A549 (cell line): ENCODE results near the gene SIGLEC8. TPM values are rescaled to one million over a fixed set of nuclear protein-coding genes. Genes with fewer than 3 reads are reported as not detected.

Source experiments
- ATAC-seq, 2 experiments: fragments of 200-7000 bp in 1 of 2; fragments of >200 bp in 1 of 2; cut with Nextera tagmentation in 1 of 2; cut with Tn5 transposase in 1 of 2; 3 replicates each; pipeline versions ENCODE4 v1.8.0 to v1.9.1; 2018 to 2020; ENCODE audit warnings: mild to moderate bottlenecking in 1 of 2, moderate library complexity in 1 of 2
- CTCF ChIA-PET: fragments of 300-600 bp; sonication (Branson Sonifier 250); formaldehyde crosslinking; extraction: SDS; loops from one replicate; lab custom pipeline; 2021; ENCODE audit warnings: antibody characterized with exemption, inconsistent platforms; lab: Yijun Ruan, JAX
- POLR2A ChIA-PET: fragments of 350-600 bp; formaldehyde crosslinking; extraction: SDS; loops from one replicate; lab custom pipeline; 2021; ENCODE audit warnings: antibody characterized with exemption, inconsistent platforms; lab: Yijun Ruan, JAX
- DNase-seq, 2 experiments: peaks; one replicate each; pipeline versions ENCODE4 v3.0.0 to v3.0.0-alpha.2; 2011 to 2016; ENCODE audit warnings: low read depth in 1 of 2, low spot score in 1 of 2
- FAIRE-seq: peaks from 2 replicates; lab custom pipeline; 2011; peaks lifted over from hg19 to GRCh38; lab: Jason Lieb, UNC
- H3K27ac ChIP-seq, 2 experiments: fragments of >200 bp; sonication (Bioruptor Twin); formaldehyde crosslinking; 3 replicates each; pipeline ENCODE4 v1.5.1; 2016 to 2017
- H3K4me1 ChIP-seq: fragments of >200 bp; sonication (Bioruptor Twin); formaldehyde crosslinking; 3 replicates; pipeline ENCODE4 v1.6.1; 2016
- H3K4me2 ChIP-seq: fragments of >200 bp; sonication (Bioruptor Twin); formaldehyde crosslinking; 3 replicates; pipeline ENCODE4 v1.6.1; 2016
- H3K4me3 ChIP-seq: fragments of >200 bp; sonication (Bioruptor Twin); formaldehyde crosslinking; 3 replicates; pipeline ENCODE4 v1.5.1; 2016
- H3K9me3 ChIP-seq: fragments of >200 bp; sonication (Bioruptor Twin); formaldehyde crosslinking; 3 replicates; pipeline ENCODE4 v1.6.1; 2016
- ATOH8 ChIP-seq: fragments of 250-450 bp; sonication (Bioruptor Pico); IDR thresholded peaks from 2 replicates; pipeline ENCODE4 v1.5.0; 2020; ENCODE audit warnings: low read depth, mild to moderate bottlenecking, moderate library complexity
- CBX2 ChIP-seq: fragments of 200-600 bp; sonication (generic); IDR thresholded peaks from 2 replicates; pipeline ENCODE4 v1.6.1; 2016; ENCODE audit warnings: low read depth, mild to moderate bottlenecking, borderline replicate concordance
- EHF ChIP-seq: fragments of 250-450 bp; sonication (Bioruptor Pico); IDR thresholded peaks from 2 replicates; pipeline ENCODE4 v1.5.0; 2020; ENCODE audit warnings: mild to moderate bottlenecking
- ELK1 ChIP-seq: fragments of 150-350 bp; IDR thresholded peaks from 2 replicates; pipeline ENCODE4 v1.6.1; 2014; ENCODE audit warnings: low read depth, mild to moderate bottlenecking, low read length
- FOSL2 ChIP-seq, 2 experiments: fragments of 450-650 bp in 1 of 2; fragments of >200 bp in 1 of 2; sonication (Bioruptor Twin) in 1 of 2; formaldehyde crosslinking; IDR thresholded peaks; 2 replicates each; pipeline versions ENCODE4 v1.5.0 to v1.6.1; 2016 to 2020; ENCODE audit warnings: mild to moderate bottlenecking in 1 of 2, moderate library complexity in 1 of 2
- GATA3 ChIP-seq: IDR thresholded peaks from 2 replicates; pipeline ENCODE4 v1.6.1; 2012; ENCODE audit warnings: borderline replicate concordance
- HEYL ChIP-seq: fragments of 250-450 bp; sonication (Bioruptor Pico); IDR thresholded peaks from 2 replicates; pipeline ENCODE4 v1.8.0; 2021; ENCODE audit warnings: mild to moderate bottlenecking, moderate library complexity
- HOXB13 ChIP-seq: fragments of 250-450 bp; sonication (Bioruptor Pico); IDR thresholded peaks from 2 replicates; pipeline ENCODE4 v1.5.0; 2020; ENCODE audit warnings: low read depth, mild to moderate bottlenecking, moderate library complexity
- MAFK ChIP-seq: fragments of 450-650 bp; IDR thresholded peaks from 2 replicates; pipeline ENCODE4 v1.6.1; 2014; ENCODE audit not compliant: partially characterized antibody
- POLR2A ChIP-seq: IDR thresholded peaks from 2 replicates; pipeline ENCODE4 v1.6.1; 2012; ENCODE audit warnings: mild to moderate bottlenecking, low read length
- POLR2AphosphoS2 ChIP-seq: conservative IDR thresholded peaks from 2 replicates; pipeline ENCODE4 v1.6.1; 2012; ENCODE audit warnings: low read length, improper control_type of control experiment, inconsistent platforms
- RCOR1 ChIP-seq: fragments of 150-350 bp; IDR thresholded peaks from 2 replicates; pipeline ENCODE4 v1.6.1; 2014; ENCODE audit warnings: antibody characterized with exemption, low read length, low read depth
- TFCP2L1 ChIP-seq: fragments of 250-450 bp; sonication (Bioruptor Pico); IDR thresholded peaks from 2 replicates; pipeline ENCODE4 v1.5.0; 2021; ENCODE audit warnings: mild to moderate bottlenecking
- TP53 ChIP-seq: fragments of 250-450 bp; sonication (Bioruptor Pico); IDR thresholded peaks from 2 replicates; pipeline ENCODE4 v1.5.0; 2021; ENCODE audit warnings: mild to moderate bottlenecking, moderate library complexity
- USF2 ChIP-seq: fragments of 450-650 bp; IDR thresholded peaks from 2 replicates; pipeline ENCODE4 v1.6.1; 2014; ENCODE audit warnings: antibody characterized with exemption
- ZFP36 ChIP-seq: fragments of 450-650 bp; IDR thresholded peaks from 2 replicates; pipeline ENCODE4 v1.6.1; 2014; ENCODE audit warnings: borderline replicate concordance; ENCODE audit not compliant: partially characterized antibody
- ZSCAN20 ChIP-seq: fragments of 250-450 bp; sonication (Bioruptor Pico); IDR thresholded peaks from 2 replicates; pipeline ENCODE4 v1.8.0; 2022; ENCODE audit warnings: mild to moderate bottlenecking, moderate library complexity
- WGBS: methylation state at CpG from one replicate; pipeline ENCODE4 v1.1.6; 2017; ENCODE audit errors: missing lambda C conversion rate; 5-methylcytosine and 5-hydroxymethylcytosine counted together
- polyA plus RNA-seq, 4 experiments: library from polyadenylated mRNA; depleted of rRNA in 3 of 4; stranded (reverse); fragments of >200 nt; fragmentation: RNase III in 1 of 4; extraction: RNeasy Plus Mini Kit Qiagen cat#74134 plus additional on column Dnase treatment in 1 of 4; gene quantifications; 2 replicates in 3 of 4; 3 replicates in 1 of 4; pipeline ENCODE4 v1.2.3, GENCODE V29; 2011 to 2017

The SIGLEC8 gene
- polyA plus RNA-seq, 2 of the 4 experiments (the other 2 are of a cell fraction), result not detected

- 29% methylated on average over 13 of the region's 13 CpGs for WGBS
- ATAC-seq (peak; percentile 43 to 72; a peak in 3 of 6 replicates), DNase-seq (peak in 1 of 2 experiments; percentile 33), FAIRE-seq (no peak)
- H3K27ac ChIP-seq, result no peak overlapping the region
- H3K4me1 ChIP-seq, result no peaks in the 10 kb centered on the region
- no peak for TF ChIP-seq HOXB13 (CRISPR knock-in tag)
- 0 out of 2 replicates have a peak, but pooled peaks have one; percentile 14 for TF ChIP-seq POLR2A
- TF ChIP-seq MAFK, result no peak
- CTCF ChIA-PET, result interaction anchor here (0.9 to 3.1 kb wide), 5 partner anchors 9 to 364 kb away, joined by 3 to 8 read pairs (median 3); no protein-coding TSS in a partner anchor
- POLR2A ChIA-PET, result no interaction called here
- H3K4me3 ChIP-seq, result 0 out of 3 replicates have a peak overlapping the region, but pooled peaks have one; percentile 6
- no peak overlapping the region for H3K4me2 ChIP-seq
- no peaks in the 10 kb centered on the region; the same call in 2 of the 3 replicates for H3K9me3 ChIP-seq
Measured at GRCh38 chr19:51460164-51460992, 2.1 kb upstream of the SIGLEC8 start.

GRCh38 chr19:51458899-51459505 lies 748 bp upstream of the SIGLEC8 start:
- Histone ChIP-seq H3K9me3 (no peaks in the 10 kb centered on the region; the same call in 2 of the 3 replicates), H3K4me3 (no peak overlapping the region), H3K27ac (no peak overlapping the region), H3K4me2 (no peak overlapping the region), H3K4me1 (no peaks in the 10 kb centered on the region)
- POLR2A ChIA-PET, result no interaction called here
- TF ChIP-seq USF2, result no peak
- ATAC-seq (no peak), FAIRE-seq (no peak), DNase-seq (no peak)
- WGBS, result 24% methylated on average over 13 of the region's 14 CpGs
- CTCF ChIA-PET, result interaction anchor here (1.3 to 3.1 kb wide), 2 partner anchors 14 to 319 kb away, joined by 3 to 8 read pairs; no protein-coding TSS in a partner anchor

- Histone ChIP-seq H3K4me2 (no peak overlapping the region), H3K9me3 (no peaks in the 10 kb centered on the region), H3K4me1 (no peaks in the 10 kb centered on the region), H3K27ac (no peak overlapping the region), H3K4me3 (no peak overlapping the region)
- no peak for DNase-seq
- POLR2A ChIA-PET, result no interaction called here
- CTCF ChIA-PET, result interaction anchor here (1.3 kb wide), 1 partner anchor 10 kb away, joined by 3 read pairs; no protein-coding TSS in a partner anchor
- no peak for FAIRE-seq
- TF ChIP-seq GATA3 (no peak), ZSCAN20 (no peak), ZFP36 (no peak), EHF (CRISPR knock-in tag) (no peak), FOSL2 (IDR thresholded peaks at IDR 0.05) (no peak), FOSL2 (CRISPR knock-in tag; IDR thresholded peaks at IDR 0.05) (no peak), ELK1 (no peak), RCOR1 (no peak), CBX2 (no peak), TP53 (no peak), POLR2AphosphoS2 (no peak), TFCP2L1 (CRISPR knock-in tag) (no peak), HEYL (CRISPR knock-in tag) (no peak), ATOH8 (CRISPR knock-in tag) (no peak)
- WGBS, result 28% methylated on average over 8 of the region's 11 CpGs
- no peak for ATAC-seq
Measured at GRCh38 chr19:51457351-51458013, 772 bp downstream of the SIGLEC8 start.
